ENCODE results near the gene SLC26A1.

DNA sequence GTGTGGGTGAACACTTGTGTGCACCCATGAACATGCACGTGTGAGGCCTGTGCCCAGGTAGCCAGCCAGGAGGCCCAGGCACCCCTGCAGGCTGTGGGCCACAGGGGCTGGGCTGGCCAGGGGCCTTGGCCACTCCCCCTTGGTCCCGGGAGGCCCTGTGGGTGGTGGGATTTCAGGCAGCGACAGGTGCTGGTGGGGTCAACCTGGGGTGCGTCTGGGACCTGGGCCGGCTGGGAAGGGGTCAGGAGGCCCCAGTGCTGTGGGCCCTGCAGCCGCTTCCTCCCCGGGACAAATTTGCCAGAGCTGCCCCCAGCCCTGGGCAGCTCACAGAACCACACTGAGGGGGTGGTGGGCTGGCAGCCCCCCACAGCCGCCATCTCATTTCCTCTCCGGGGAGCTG, 26.1 kb upstream of the SLC26A1 start:
- no peak for TF ChIP-seq POLR2AphosphoS5 (IDR thresholded peaks at IDR 0.05)
- TF ChIP-seq, protein P1, sequence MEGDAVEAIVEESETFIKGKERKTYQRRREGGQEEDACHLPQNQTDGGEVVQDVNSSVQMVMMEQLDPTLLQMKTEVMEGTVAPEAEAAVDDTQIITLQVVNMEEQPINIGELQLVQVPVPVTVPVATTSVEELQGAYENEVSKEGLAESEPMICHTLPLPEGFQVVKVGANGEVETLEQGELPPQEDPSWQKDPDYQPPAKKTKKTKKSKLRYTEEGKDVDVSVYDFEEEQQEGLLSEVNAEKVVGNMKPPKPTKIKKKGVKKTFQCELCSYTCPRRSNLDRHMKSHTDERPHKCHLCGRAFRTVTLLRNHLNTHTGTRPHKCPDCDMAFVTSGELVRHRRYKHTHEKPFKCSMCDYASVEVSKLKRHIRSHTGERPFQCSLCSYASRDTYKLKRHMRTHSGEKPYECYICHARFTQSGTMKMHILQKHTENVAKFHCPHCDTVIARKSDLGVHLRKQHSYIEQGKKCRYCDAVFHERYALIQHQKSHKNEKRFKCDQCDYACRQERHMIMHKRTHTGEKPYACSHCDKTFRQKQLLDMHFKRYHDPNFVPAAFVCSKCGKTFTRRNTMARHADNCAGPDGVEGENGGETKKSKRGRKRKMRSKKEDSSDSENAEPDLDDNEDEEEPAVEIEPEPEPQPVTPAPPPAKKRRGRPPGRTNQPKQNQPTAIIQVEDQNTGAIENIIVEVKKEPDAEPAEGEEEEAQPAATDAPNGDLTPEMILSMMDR (IDR thresholded peaks at IDR 0.05), result no peak
- no peak for TF ChIP-seq POLR2A (IDR thresholded peaks at IDR 0.05)
- no peak for TF ChIP-seq EP300 (IDR thresholded peaks at IDR 0.05)

Data from gastroesophageal sphincter (tissue), 3 donors.